Measurements from ENCODE around the gene AK3. TPM values are rescaled to one million over a fixed set of nuclear protein-coding genes. Genes with fewer than 3 reads are reported as not detected.
A peak's percentile ranks its signal among the peaks of the same experiment; 100 is the strongest.

AK3 gene
- total RNA-seq, 4 donors from 2014 or later, result 57.9 to 129 (median 78.4) TPM

- H3K4me3 ChIP-seq, result no peak overlapping the region
- no peaks in the 10 kb centered on the region for H3K27me3 ChIP-seq
- no peaks in the 10 kb centered on the region for H3K36me3 ChIP-seq
- intact Hi-C loops (cut with DNase I; ENCODE audit: low total_unique reads), result no loop called here
- no peak for TF ChIP-seq POLR2A (IDR thresholded peaks at IDR 0.05)
- TF ChIP-seq CTCF (IDR thresholded peaks at IDR 0.05), result no peak
- no peaks in the 10 kb centered on the region for H3K9me3 ChIP-seq
- DNase-seq, result no peak
- no peak overlapping the region for H3K27ac ChIP-seq
- no peaks in the 10 kb centered on the region for H3K4me1 ChIP-seq
Measured at GRCh38 chr9:4709380-4709779, 31.6 kb downstream of the AK3 start.

- Histone ChIP-seq H3K27me3 (no peaks in the 10 kb centered on the region), H3K27ac (no peak overlapping the region), H3K36me3 (no peaks in the 10 kb centered on the region), H3K4me3 (no peak overlapping the region), H3K4me1 (no peaks in the 10 kb centered on the region), H3K9me3 (no peaks in the 10 kb centered on the region)
- intact Hi-C loops (cut with DNase I; ENCODE audit: low total_unique reads), result no loop called here
- TF ChIP-seq POLR2A (IDR thresholded peaks at IDR 0.05) (no peak), CTCF (IDR thresholded peaks at IDR 0.05) (no peak)
- DNase-seq, result no peak
Measured at GRCh38 chr9:4706971-4707622, 33.9 kb downstream of the AK3 start.

- Histone ChIP-seq H3K36me3 (no peaks in the 10 kb centered on the region), H3K27me3 (no peaks in the 10 kb centered on the region), H3K27ac (peak overlapping the region in 1 of 2 donors; percentile 6), H3K4me3 (no peak overlapping the region), H3K9me3 (no peaks in the 10 kb centered on the region), H3K4me1 (no peaks in the 10 kb centered on the region)
- TF ChIP-seq CTCF (IDR thresholded peaks at IDR 0.05) (no peak), POLR2A (IDR thresholded peaks at IDR 0.05) (no peak)
- intact Hi-C loops (cut with DNase I; ENCODE audit: low total_unique reads), result no loop called here
- no peak for DNase-seq
Measured at GRCh38 chr9:4706021-4706420, 35.0 kb downstream of the AK3 start.

GRCh38 chr9:4704129-4704528 is 36.9 kb downstream of the AK3 start:
- no peak overlapping the region for H3K27ac ChIP-seq
- DNase-seq, result no peak
- H3K4me3 ChIP-seq, result no peak overlapping the region
- H3K36me3 ChIP-seq, result no peaks in the 10 kb centered on the region
- H3K4me1 ChIP-seq, result no peaks in the 10 kb centered on the region
- H3K27me3 ChIP-seq, result no peaks in the 10 kb centered on the region
- TF ChIP-seq CTCF (IDR thresholded peaks at IDR 0.05), result no peak
- TF ChIP-seq POLR2A (IDR thresholded peaks at IDR 0.05), result no peak
- intact Hi-C loops (cut with DNase I; ENCODE audit: low total_unique reads), result no loop called here
- no peaks in the 10 kb centered on the region for H3K9me3 ChIP-seq

GRCh38 chr9:4701526-4701925 is 39.5 kb downstream of the AK3 start:
- Histone ChIP-seq H3K27me3 (no peaks in the 10 kb centered on the region), H3K27ac (no peak overlapping the region), H3K4me1 (no peaks in the 10 kb centered on the region), H3K4me3 (no peak overlapping the region), H3K36me3 (no peaks in the 10 kb centered on the region), H3K9me3 (no peaks in the 10 kb centered on the region)
- intact Hi-C loops (cut with DNase I; ENCODE audit: low total_unique reads), result no loop called here
- no peak for TF ChIP-seq CTCF (IDR thresholded peaks at IDR 0.05)
- TF ChIP-seq POLR2A (IDR thresholded peaks at IDR 0.05), result no peak
- DNase-seq, result no peak
